Muscle of arm (tissue), 12 donors: ENCODE results near the gene MYEOV. TPM values are rescaled to one million over a fixed set of nuclear protein-coding genes. Genes with fewer than 3 reads are reported as not detected.
A peak's percentile ranks its signal among the peaks of the same experiment; 100 is the strongest.

Experiments used
- DNase-seq: peaks from one replicate; pipeline ENCODE4 v3.0.0-alpha.2; 2013
- polyA plus RNA-seq, 12 donors: library from polyadenylated mRNA; unstranded; fragments of 120-200 nt; gene quantifications; one replicate each; pipeline ENCODE4 v1.2.1, GENCODE V29; 2013; ENCODE audit not compliant: insufficient read length in 12 of 12

Gene MYEOV
- polyA plus RNA-seq, 12 donors = 0.44 to 3.5 (median 1.0) TPM; not detected in 2

DNA sequence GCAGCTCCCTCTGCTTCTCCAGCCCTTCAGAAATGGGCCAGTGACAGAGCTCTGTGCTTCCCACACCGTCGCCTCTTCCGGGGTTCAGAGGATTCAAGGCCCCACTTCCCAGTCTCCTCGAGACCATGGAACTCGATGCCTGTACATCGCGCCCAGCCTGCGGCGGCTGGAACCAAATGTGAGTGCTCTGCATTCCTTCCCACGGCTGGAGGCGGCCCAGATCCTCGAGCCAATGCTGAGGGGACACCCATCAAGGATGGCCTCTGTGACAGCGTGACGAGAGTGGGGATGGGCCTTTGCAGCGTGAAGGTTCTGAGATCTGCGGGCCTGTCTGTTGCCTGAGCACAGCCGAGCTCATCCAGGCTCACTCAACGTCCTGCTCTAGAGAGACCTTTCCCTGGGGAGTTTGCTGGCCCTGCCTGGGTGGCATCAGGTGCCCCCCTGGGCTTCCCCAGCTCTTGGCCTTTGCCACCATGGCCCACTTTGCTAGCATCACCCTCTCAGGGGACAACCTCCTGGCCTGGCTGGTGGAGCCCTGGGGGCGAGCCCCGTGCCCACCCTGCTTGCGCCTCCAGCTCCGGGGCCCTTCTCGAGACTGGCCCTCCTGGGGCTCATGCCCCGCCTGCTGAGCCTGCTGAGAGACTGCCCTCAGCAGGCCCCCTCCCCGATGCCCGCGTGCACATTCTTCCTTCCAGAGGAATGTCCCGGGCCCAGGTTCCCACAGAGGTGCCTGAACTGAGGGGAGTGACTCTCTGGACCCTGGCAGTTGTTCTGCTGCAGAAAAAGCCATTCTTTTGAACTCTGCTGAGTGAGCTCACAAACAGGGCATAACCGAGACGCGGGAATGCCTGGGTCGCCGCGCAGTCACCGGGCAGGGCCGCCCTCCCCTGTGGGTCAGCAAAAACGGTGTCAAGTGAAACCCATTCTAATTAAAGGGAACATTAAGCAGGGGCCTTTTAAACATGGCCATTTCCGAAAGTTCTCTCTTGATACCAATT, 7.3 kb upstream of the MYEOV start:
- DNase-seq = no peak

- DNase-seq = no peak
These were observed 5.7 kb upstream of the MYEOV start for GRCh38 chr11:69287968-69288882.

DNA sequence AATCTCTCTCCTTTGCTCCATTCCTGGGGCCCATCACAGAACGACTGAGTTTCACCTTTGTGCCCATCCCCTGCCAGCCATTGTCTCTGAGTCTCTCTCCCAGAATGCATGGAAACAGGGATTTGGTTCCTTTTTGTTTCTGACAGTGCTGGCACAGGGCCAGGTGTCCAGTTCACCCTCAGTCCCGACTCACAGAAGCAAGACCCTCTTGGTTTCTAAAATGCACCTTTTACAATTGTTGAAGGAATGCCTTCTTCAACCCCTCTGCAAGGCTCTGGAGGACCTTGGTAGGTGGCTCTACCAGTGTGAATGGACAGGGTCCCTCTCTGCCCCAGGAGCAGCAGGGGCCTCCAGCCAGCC, 5.1 kb upstream of the MYEOV start:
- no peak for DNase-seq

- no peak for DNase-seq
These were observed 3.1 kb upstream of the MYEOV start for GRCh38 chr11:69290806-69291205.

- no peak for DNase-seq
These were observed 2.4 kb upstream of the MYEOV start for GRCh38 chr11:69291459-69292110.

DNA sequence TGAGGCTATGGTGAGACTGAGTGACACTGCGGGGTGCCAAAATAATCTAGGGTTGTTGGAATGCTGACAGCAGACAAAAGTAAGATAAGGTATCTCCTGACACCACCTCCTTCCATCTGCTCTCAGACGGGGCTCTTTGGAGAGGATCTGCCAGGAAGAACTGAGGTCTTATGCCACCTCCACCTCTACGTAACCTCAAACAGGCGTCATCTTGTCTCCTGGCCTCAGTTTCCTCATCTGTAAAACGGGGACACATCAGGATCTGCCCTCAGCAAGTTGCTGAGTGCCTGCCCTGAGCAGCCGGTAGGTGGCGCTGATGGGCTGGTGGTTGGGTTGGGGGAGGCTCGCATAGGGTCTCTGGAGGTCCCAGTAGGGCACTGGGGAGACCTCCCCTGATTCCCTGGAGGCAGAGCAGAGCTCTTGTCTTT, 1.7 kb upstream of the MYEOV start:
- DNase-seq = no peak

DNA sequence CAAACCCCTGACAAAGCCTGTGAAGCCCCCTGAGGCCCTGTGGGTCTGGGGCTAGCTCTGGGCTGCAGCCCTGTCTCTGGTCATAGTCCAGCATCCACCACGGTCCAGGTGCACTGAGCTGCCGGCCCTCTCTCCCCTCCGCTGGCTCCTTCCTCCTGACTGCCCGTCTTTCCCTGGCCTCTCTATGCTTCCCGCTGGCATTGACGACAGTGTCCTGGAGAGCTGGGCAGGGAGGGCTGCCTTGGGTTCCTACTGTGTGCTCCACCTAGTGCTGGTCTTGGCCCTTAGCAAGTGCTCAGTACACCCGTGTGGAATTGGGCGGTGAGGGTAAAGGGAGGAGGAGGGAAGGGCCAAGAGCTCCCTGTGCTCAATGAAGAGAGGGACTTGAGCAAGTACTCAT, 868 bp upstream of the MYEOV start:
- DNase-seq = no peak

- DNase-seq = no peak
These were observed 670 bp downstream of the MYEOV start for GRCh38 chr11:69294571-69295078.

GRCh38 chr11:69295079-69295994, 1.4 kb downstream of the MYEOV start:
- no peak for DNase-seq

DNA sequence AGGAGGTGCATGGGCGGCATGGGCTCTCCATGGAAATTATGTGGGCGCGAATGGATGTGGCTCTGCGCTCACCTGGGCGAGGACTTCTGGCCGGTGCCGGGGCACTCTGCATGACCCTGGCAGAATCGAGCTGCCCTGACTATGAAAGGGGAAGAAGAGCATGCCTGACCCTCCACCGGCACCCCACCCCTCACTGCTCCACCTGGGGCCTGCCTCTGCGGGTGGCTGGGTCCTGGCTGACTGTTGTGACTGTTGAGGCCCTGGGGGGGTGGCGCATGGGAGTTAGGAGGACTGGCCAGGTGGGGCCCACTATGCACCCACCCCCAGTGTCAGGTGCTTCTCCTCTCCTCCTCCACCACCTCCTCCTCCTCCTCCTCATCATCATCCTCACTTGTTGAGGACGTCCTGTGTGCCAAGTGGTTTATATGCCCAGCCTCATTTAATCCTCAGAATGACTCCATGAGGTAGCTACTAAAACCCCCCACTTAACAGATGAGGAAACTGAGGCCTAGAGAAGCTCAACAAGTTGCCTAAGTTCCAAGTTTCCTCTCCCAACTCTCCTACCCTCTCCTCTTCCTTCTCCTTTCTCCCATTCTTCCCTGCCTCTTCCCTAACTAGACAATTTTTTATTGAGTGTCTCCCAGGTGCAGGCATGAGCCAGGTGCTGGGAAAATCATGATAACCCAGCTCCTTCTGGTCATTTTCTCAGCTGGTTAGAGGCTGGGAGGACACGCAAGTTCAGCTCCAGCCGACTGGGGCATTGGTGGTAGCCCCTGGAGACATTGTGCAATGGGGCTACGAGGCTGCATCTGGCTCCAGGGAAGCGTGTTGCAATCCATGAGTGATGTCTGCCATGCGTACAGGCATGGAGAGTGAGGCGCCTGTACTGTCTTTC, 2.3 kb downstream of the MYEOV start:
- DNase-seq = no peak

GRCh38 chr11:69296890-69297786, 3.2 kb downstream of the MYEOV start:
- DNase-seq = peak; percentile 90

DNA sequence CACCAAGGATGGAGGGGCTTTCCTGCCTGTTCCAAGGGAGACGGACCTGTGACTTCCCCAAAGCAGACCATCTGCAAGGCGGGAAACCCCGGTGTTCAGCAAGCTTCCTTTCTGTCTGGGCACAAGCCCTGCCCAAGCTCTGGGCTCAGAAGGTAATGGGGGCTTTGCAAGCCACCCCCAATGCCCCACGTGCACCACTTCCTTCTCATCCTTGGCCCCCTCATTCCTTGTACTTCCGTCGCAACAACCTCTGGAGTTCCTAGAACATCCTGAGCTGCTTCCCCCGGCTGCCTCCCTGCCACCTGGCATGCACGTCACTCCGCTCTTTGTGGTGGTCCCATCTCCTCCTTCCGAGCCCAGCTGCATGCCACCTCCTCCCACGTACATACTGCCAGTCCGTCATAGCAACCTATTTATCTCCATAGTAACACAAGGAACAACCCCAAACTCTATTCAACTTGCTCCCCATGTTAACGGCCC, 3.9 kb downstream of the MYEOV start:
- no peak for DNase-seq

DNA sequence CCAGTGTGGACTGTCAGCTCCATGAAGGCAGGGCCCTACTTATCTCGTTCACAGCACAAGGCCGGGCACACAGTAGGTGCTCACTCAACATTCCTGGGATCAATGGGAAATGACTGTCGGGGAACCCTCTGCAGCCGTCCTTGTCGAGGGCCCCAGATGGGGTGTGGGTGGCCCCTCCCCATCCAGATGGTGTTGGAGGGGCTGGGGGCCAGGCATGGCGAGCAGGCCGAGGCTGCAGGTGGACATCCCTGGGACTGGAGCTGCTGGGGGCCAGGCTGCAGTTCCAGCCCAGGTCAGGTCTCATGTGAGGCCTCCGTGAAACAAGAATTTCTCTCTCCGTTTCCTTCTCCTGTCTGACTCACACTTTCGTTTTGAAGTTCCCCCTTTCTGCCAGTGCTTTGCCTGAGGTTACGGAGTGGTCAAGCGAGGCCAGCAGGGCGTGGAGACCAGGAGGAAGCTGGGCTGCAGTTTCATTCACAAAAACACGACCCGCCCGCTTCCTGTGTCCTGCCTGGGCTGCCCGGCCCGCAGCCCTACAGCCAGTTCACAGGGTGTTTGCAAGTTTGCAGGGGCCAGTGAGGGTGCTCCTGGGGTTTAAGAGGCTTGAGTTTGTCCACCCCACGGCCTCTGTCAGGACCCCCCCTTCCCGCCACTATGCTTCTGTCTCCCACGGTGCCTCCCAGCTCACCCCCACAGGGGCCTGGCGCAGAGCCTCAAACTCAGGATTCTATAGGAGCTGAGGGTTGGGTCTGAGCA, 4.5 kb downstream of the MYEOV start:
- peak; percentile 55 for DNase-seq

GRCh38 chr11:69299023-69299461, 5.1 kb downstream of the MYEOV start:
- no peak for DNase-seq

- DNase-seq = no peak
These were observed 5.6 kb downstream of the MYEOV start for GRCh38 chr11:69299572-69299971.

DNA sequence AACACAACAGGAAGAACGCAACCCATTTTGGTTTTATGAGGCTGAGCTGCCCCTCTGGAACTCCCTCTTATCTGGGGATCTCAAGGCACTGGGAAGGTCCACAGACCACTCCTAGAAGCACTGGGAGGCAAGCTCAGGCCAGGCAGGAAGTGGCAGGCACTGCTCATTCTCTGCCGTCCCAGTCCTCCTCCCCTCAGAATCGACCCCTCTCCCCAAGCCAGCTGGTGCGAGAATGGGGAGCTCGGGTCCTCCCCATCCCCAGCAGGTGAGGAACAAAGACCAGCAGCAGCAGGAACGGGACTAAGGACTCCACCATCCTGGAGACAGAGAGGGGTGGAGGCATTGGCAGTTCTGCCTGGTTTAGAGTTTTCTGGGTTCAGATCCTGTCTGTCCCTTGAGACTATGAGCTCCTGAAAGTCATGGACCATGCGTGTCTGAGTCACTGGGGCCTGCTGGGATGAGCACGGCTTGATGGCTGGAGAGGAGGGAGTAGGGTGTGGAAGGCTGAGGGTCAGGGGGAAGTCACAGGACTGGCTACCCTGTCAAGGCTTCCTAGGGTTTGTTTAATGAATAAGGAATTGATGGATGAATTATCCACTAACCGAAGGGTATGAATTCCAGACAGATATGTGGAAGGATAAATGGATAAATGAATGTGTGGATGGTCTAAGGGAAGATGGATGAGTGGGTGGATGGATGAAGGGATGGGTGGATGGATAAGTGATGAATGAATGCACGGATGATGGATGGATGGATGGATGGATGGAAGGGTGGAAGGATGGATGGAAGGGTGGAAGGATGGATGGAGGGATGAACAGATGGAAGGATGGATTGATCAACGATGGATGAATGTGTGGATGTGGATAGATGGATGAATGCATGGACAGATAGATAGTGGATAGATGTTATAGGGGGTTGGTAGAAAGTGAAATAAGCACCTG, 6.4 kb downstream of the MYEOV start:
- DNase-seq = no peak
